Medulla oblongata (tissue), 1 donor: ENCODE data around the gene EEA1.
"Not testable (repeated sequence)": the region's sequence is repeated elsewhere in the genome, so short reads cannot be mapped to it uniquely, and the experiment has no call there.

Experiments used
- DNase-seq: peaks from one replicate; pipeline ENCODE4 v3.0.0-alpha.2; 2015; ENCODE audit errors: extremely low spot score

The EEA1 gene

DNA sequence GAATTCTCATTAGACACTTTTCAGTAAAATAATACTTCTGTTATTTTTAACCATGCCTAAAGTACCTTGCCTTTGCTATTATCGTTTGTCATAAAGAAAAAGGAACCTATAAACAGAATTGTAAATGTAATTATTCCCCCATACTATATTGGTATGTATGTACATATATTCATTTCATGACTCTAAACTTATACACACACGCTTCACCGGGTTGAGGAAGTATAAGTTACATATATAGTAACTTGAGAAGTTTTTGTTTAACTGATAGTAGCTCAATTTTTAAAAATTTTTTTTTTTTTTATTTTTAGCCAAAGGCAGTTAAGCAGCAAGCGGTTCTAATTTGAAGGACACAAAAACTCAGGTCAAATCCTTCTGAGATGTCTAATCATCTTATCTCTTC lies 118.7 kb downstream of the EEA1 start:
- no peak for DNase-seq

DNA sequence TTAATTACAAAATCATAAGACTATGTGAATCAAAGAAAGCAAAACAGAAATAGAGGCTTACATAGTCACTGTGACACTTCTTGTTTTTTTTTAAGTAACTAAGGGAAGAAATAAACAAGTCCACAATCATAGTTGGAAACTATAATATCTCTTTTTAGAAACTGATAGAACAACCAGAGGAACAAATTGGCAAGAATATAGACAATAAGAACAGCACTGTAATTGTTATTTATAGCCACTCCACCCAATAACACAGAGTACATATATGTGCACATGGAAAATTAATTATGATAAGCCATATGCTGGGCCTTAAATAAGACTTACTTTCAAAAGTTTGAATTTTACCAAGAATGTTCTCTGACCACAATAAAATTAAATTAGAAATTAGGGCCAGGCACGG lies 125.2 kb downstream of the EEA1 start:
- no peak for DNase-seq

DNA sequence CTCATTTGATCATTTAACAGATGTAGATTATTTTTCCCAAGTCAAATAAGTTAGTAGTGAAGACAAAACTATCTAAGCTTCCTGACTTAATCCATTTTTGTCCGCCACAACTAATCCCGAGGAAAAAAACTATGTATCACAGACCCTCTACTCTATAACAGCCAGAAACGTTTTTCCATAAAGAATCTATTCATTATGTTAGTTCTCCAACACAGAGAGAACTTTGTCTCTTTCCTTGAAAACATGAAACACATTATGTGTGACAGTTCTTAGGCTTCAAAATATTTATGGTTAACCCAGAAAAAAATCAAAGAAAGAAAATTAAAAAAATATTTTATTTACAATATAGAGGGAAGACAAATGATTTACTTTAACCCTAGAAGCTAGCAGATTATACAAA lies 126.2 kb downstream of the EEA1 start:
- peak; percentile 26 for DNase-seq

DNA sequence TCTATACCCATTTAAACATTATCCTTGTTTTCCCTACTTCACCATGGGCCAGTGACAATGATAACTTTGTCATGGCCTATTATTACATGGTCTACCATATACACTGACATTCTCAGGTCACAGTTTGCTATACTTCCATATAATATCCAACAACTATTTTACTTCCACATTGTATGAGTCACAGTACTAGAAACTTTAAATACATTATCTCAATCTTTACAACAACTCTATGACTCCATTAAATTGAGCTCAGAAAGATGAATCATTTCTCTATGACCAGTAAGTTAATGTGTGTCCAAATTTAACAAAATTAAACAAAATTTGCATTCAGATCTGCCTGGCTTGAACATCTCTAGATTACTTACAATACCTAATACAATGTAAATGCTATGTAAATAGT lies 132.4 kb downstream of the EEA1 start:
- DNase-seq, result no peak

DNA sequence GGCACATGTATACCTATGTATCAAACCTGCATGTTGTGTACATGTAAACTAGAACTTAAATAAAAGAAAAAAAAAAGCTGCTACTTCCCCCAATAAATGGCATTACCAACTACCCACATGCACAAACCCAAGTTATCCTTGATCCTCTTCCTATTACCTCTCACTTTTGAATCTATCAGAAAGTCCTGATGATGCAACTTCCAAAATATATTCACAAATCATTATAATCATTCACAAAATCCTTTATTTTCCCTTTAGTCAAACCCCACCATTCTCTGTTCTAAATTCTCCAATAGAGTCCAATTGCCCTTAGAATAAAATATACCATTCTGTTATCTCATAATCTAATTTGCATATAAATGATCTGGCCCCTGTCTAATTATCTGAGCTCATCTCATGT lies 134.3 kb downstream of the EEA1 start:
- DNase-seq, result no peak

DNA sequence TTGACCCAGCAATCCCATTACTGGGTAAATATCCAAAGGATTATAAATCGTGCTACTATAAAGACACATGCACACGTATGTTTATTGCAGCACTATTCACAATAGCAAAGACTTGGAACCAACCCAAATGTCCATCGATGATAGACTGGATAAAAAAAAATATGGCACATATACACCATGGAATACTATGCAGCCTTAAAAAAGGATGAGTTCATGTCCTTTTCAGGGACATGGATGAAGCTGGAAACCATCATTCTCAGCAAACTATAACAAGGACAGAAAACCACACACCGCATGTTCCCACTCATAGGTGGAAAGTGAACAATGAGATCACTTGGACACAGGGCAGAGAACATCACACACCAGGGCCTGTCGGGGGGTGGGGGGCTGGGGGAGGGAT lies 134.7 kb downstream of the EEA1 start:
- DNase-seq, result not testable (repeated sequence)

DNA sequence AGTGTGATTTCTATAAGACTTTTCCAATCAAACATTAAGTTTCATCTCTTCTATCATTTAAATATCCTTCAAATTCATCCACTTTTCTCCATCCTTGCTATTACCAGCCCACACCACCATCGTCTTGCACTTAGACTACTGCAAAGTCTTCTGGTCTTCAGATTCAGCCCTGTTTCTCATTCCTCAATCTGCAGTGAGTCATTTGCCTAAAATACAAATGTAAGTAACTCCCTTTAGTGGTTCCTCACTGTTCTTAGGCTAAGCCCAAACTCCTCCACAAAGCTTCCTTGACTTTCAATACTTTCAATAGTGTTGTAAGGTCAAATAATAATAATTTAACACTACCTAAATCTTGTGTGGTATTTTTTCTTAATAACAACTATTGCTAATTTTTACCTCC lies 143.1 kb downstream of the EEA1 start:
- DNase-seq, result no peak

DNA sequence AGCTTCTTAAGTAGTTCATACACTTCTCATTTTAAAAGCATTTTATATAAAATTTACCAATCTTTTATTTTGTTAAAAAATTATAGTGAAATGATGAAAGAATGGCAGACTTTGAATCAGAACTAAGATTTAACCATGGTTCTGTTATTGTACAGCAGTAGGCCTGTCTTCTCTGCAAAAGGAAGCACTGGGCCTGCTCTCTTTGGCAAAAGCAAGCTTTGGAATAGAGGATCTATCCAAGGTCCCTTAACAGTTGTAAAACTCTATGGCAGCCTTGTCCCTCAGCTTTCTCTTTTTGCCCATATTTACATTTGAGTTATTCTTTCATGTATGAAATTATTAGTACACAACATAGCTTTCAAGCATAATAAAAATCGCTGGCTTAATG lies 143.5 kb downstream of the EEA1 start:
- no peak for DNase-seq

DNA sequence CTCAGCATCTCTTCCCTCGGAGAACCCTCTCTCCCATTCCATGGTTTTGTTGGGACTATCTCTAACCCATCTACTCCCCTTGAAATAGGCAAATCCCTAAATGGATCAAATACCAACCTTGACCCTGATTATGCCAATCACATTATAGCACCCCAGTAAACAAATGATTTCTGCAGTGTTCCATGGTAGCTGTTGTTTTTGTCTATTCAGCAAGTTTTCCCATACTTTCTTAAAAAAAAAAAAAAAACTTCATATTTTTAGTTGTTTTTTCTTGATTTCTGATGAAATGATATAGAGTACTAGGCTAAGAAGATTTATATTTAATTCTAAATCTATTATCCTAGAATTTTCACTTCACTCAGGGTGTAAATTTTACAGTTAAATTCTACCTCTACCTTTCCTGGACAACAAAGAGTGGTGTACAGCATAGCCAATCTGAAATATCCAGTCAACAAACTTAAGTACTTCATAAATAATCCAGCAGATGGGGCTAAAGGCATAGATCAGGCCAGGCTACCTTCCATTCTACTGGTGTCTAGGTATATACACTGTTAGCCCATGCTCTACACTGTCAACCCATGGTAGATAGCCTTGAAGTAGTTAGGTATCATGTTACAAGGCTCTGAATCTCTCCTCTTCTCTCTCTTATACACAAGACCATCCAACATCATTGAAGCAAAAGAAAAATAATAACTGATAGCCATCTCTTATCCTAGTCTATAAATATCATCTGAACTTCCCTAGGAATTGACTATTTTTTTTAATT lies 144.1 kb downstream of the EEA1 start:
- peak; percentile 66 for DNase-seq

DNA sequence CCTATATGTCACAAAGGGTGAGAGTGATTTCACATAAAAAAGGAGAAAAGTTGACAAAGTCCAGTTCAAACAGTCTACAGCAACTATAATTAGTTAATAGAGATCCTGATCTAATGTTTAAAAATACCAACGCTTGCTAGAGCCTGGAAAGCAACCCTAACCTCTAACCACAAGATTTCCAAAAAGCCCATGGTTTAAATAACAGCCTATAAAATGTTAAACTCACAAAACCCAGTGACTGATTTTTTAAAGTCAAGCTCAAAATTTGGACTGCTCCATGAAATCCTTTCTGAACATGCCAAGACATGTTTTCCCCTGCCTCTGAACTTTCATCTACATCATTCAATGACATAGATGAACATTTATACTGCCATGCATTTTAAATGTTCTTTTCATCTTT lies 144.7 kb downstream of the EEA1 start:
- DNase-seq, result no peak

DNA sequence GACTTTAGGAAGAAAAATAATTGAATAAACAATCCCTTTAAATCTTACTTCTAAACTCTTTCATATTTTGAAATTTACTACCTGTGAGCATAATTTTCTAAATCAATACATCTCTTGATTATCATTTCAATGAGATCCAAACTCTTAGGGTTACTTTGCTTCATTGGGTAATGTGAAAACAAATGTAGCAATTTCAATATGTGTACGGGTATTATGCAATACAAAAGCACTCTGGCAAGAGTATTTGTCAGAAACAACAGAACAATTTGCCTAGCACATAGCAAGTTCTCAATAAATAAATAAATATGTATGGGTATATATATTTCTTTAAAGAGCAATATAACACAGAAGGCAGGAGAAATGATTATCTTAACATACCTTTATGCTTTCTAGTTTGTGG lies 149.2 kb downstream of the EEA1 start:
- no peak for DNase-seq

DNA sequence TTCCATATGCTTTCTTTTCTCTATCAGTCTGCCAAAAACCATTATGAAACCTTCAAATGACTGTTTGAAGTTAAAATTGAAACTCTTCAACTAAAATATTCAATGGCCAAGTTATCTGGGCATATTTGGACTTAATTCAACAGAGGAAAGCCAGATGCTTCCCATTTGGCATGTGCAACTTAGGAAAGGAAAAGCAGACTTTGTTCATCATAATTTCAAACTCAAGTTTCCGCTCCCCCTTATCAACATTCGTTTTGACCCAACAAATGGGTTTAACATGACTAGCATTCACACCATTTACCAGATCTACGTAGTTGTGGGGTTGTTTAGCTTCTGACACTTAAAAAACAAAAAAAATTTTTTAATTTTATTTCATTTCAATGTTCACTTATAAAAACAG lies 150.6 kb downstream of the EEA1 start:
- DNase-seq, result no peak

DNA sequence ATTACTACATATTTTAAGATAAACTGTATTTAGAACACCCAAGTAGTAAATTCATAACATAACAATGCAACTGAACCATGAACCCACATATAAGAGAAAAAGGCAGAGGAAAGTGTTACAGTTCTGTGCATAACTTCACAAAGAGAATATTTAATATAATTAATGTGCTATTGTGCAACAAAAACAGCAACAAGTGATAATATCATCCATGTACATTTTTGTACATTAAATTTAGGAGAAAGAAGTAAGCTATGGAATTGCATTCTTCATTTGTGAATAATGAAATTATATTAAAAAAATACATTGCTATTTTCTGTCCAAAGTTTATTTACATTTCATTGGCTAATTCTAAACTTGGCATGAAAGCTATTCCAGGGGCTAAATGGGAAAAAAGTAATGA lies 153.7 kb downstream of the EEA1 start:
- no peak for DNase-seq

DNA sequence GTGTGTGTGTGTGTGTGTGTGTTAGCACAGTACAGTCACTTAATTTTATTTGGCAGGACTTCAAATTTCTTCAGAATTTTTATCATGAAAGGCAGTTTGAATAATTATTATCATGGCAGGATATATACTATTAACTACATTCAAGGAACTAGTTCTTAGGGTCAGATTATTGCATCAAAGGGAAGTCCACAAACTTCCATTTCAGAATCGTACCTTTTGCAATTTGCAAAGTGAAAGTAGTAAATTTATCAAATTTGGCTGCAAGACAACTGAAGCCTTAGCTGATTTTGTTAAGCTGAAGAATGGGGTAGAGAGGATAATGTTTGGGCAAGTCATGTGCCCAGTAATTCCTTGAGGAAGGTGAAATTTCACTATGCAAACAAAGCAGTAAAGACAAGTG lies 158.1 kb downstream of the EEA1 start:
- no peak for DNase-seq

DNA sequence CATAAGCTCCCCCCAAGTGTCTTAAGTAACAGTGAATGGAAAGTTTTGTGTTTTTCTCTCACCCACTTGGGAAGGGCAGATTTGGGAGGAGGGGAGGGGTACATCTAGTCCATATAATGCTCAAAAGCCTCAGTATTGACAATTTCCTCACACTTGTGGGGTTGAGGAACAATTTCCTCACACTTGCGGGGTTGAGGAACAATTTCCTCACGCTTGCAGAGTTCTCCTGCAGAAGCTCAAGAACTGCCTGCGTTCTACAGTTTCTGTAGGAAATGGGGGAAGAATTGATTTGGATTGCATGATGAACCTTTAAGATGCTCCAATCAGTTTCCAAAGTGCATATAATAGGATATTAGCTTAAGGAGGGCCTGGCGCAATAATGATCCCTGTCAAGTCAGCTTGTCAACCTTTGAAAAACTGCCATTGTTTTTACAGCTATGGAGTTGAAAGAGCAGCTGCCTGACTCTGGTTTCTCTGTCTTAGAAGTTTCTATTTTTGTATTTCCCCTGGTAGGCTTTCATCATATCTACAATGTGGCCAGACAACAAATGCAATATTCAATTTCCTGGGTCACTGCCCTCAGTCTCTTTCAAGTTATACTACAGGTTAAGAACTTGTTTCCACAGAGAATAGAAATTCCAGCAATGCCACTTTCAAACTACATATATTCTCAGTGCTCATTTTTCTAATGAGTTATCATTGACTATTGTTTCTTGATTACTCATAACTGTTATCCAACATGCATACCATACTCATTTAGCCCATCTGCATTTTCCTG lies 159.8 kb downstream of the EEA1 start:
- peak; percentile 39 for DNase-seq

DNA sequence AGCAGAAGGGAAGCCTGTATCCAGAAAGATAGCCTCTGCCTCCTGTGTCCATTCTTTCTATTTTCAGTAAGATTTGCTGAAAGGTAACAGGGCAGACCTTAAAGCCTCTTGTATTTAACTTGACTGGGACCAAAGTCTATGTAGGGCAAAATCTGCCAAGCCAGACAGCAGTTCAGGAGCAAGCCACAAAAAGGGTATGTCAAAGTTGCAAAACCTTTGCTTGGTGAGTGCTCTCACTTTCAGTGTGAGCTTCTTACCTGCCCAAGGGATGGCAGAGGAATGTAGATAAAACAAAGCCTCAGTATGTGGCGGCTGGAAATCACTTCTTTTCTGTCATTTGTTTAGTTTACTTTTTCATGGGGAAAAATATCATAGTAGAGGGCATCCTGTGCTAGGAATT lies 163.2 kb downstream of the EEA1 start:
- no peak for DNase-seq

DNA sequence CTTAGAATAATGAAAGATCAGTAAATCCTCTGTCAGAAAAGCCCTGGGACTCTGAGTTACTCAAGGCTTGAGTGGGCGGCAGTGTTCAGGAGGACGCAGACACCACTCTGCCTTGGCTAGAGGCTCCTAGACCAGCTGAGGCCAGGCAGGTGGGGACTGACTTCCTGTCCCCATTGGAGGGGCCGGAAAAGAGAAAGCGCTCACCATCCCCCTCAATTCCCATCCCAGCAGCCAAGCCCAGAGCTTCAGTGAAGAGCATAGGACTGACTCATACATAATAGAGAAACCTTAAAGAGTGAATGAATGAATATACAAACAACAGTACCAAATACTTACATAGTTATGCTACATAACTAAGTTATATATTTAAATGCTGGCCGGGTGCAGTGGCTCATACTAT lies 164.3 kb downstream of the EEA1 start:
- no peak for DNase-seq

DNA sequence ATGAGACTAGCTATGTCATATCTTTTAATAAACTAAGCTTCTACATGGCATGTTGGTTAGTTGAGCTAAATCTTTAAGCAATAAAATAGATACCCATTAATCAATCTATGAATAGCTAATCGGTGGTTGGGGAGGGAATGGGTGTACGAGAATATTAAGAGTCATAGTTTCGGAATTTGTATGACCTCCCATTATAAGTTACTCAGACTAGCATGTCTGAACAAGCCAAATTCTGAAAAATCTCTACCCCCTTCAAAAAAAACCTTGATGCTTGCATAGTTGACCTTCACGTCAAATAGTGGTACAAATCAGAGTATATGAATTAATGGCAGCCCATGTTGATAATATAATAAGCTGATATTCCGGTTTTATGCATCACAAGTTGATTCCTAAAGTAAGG lies 166.3 kb downstream of the EEA1 start:
- DNase-seq, result no peak

DNA sequence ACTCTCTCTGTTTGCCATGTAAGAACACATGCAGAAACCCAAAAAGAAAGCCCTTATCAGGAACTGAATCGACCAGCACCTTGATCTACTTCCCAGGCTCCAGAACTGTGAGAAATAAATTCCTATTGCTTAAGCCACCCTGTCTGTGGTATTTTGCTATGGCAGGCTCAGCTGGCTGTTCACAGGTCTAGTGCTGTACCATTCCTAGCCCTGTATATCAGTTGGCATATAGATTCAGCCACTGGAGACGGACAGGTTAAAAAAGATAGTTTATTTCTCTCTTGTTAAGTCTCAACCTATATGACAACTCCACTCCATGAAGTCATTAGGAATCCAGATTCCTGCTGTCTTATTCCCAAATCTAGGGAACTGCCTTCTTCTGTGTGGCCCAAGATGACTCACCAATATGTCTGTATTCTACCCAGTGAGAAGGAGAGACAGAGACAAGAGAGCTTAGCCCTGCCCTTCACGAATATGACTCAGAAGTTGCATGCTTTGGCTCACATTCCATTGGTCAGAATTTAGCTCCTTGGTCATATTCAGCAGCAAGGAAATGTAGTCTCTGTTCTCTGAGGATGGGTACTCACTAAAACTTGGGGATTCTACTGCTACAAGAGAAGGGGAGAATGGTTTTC lies 169.3 kb downstream of the EEA1 start:
- DNase-seq, result no peak

DNA sequence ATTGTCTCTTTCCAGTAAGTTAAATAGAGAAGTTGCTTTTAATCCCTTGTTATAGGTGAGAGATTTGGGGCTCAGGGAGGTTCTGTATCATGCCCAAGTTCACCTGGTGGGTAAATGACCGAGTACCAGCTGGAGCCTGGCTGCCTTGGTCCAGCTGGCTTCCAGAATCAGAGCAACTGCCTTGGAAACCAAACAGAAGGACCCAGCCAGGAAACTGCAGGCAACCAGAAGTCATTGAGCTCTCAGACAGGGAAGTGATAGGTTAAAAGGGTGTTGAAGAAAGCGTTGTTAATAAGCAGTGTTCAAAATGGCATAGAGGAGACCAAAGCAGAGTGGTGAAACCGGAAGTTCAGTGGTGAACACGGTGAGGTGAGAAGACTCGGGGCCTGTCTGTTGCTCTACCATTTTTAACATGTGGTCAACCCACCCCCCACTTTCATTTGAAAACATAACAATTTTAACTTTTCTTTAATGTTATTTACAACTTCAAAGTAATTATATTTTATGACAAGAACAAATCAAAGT lies 171.4 kb downstream of the EEA1 start:
- no peak for DNase-seq

DNA sequence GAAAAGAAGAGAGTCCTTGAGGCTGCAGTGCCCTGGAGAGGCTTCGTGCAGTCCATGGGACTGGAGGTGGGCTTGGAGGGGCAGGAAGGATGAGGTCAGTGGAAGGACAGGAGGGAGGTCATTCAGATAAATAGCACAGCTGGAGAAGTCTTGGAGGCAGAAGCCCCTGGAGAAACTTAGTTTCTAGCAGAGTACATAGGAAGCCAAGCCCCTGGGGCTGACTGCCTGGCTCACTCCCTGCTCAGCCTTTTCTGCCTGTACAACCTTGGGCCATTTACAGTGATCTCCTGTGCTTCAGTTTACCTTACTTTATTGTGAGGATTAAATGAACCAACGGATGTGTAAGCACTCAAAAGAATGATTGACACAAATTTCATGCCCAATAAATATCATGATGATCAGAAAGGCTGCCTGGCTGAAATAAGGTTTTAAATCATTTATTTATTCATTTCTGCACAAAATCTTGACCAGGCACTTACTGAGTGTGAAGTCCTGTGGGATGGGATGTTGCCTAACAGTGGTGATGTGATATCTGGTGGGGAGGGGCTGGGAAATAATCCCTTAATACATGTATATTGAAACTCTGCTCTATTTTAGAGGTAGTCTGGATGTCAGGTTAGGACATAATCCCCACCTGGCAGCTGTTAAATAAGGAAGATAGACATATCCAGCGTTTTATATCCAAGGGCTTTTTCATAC lies 172.0 kb downstream of the EEA1 start:
- DNase-seq, result no peak
